ENCODE results near the gene MRPL32. TPM values are rescaled to one million over a fixed set of nuclear protein-coding genes. Genes with fewer than 3 reads are reported as not detected.

MRPL32 gene
- total and polyA plus RNA-seq, 2 of the 13 experiments (the other 11 are each of a cell fraction or from before 2014, with no cell fraction given): 39.0 to 81.2 TPM

GRCh38 chr7:42931834-42932651 is at the start of gene MRPL32, which contains the start of gene PSMA2 (continued):
- TF ChIP-seq ZNF281 (CRISPR knock-in tag; IDR thresholded peaks at IDR 0.05; ENCODE audit: borderline replicate concordance) (no peak), ONECUT2 (CRISPR knock-in tag; IDR thresholded peaks at IDR 0.05) (no peak), KLF16 (CRISPR knock-in tag; IDR thresholded peaks at IDR 0.05) (peak in 1 of 2 experiments; percentile 86; a peak in 2 of 4 replicates), KDM5B (CRISPR knock-in tag; IDR thresholded peaks at IDR 0.05; ENCODE audit: borderline replicate concordance) (peak; percentile 79; the same call in 1 of the 2 replicates), ZNF501 (CRISPR knock-in tag; IDR thresholded peaks at IDR 0.05) (peak; percentile 81), ZNF672 (CRISPR knock-in tag; IDR thresholded peaks at IDR 0.05) (no peak), ZBTB7B (CRISPR knock-in tag; IDR thresholded peaks at IDR 0.05) (peak; percentile 38; the same call in 1 of the 2 replicates), MED1 (CRISPR knock-in tag; IDR thresholded peaks at IDR 0.05) (no peak), ZNF235 (CRISPR knock-in tag; IDR thresholded peaks at IDR 0.05; ENCODE audit: borderline replicate concordance) (0 out of 2 replicates have a peak, but pooled peaks have one; percentile 44), ZNF382 (CRISPR knock-in tag; IDR thresholded peaks at IDR 0.05; ENCODE audit: borderline replicate concordance) (no peak), AGO2 (optimal IDR thresholded peaks at IDR 0.05; ENCODE audit: low read depth, low read length) (peak; percentile 27), ZNF776 (CRISPR knock-in tag; IDR thresholded peaks at IDR 0.05) (peak; percentile 67; the same call in 1 of the 2 replicates), ZNF574 (CRISPR knock-in tag; IDR thresholded peaks at IDR 0.05) (peak; percentile 68), BHLHE40 (IDR thresholded peaks at IDR 0.05; ENCODE audit: low read length) (no peak), KLF6 (CRISPR knock-in tag; IDR thresholded peaks at IDR 0.05) (peak; percentile 85; the same call in 1 of the 2 replicates), ZNF546 (CRISPR knock-in tag; conservative IDR thresholded peaks at IDR 0.05) (0 out of 2 replicates have a peak, but pooled peaks have one; percentile 34)
- TF ChIP-seq, protein P1, sequence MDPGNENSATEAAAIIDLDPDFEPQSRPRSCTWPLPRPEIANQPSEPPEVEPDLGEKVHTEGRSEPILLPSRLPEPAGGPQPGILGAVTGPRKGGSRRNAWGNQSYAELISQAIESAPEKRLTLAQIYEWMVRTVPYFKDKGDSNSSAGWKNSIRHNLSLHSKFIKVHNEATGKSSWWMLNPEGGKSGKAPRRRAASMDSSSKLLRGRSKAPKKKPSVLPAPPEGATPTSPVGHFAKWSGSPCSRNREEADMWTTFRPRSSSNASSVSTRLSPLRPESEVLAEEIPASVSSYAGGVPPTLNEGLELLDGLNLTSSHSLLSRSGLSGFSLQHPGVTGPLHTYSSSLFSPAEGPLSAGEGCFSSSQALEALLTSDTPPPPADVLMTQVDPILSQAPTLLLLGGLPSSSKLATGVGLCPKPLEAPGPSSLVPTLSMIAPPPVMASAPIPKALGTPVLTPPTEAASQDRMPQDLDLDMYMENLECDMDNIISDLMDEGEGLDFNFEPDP (CRISPR knock-in tag; conservative IDR thresholded peaks at IDR 0.05): no peak
- TF ChIP-seq, protein P2, sequence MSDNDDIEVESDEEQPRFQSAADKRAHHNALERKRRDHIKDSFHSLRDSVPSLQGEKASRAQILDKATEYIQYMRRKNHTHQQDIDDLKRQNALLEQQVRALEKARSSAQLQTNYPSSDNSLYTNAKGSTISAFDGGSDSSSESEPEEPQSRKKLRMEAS (IDR thresholded peaks at IDR 0.05): peak; percentile 69; the same call in 1 of the 2 replicates
- TF ChIP-seq, protein P3, sequence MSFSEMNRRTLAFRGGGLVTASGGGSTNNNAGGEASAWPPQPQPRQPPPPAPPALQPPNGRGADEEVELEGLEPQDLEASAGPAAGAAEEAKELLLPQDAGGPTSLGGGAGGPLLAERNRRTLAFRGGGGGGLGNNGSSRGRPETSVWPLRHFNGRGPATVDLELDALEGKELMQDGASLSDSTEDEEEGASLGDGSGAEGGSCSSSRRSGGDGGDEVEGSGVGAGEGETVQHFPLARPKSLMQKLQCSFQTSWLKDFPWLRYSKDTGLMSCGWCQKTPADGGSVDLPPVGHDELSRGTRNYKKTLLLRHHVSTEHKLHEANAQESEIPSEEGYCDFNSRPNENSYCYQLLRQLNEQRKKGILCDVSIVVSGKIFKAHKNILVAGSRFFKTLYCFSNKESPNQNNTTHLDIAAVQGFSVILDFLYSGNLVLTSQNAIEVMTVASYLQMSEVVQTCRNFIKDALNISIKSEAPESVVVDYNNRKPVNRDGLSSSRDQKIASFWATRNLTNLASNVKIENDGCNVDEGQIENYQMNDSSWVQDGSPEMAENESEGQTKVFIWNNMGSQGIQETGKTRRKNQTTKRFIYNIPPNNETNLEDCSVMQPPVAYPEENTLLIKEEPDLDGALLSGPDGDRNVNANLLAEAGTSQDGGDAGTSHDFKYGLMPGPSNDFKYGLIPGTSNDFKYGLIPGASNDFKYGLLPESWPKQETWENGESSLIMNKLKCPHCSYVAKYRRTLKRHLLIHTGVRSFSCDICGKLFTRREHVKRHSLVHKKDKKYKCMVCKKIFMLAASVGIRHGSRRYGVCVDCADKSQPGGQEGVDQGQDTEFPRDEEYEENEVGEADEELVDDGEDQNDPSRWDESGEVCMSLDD (CRISPR knock-in tag; IDR thresholded peaks at IDR 0.05; ENCODE audit: borderline replicate concordance): no peak
